Measurements from ENCODE around the gene ELAVL2. TPM values are rescaled to one million over a fixed set of nuclear protein-coding genes. Genes with fewer than 3 reads are reported as not detected.

The ELAVL2 gene
- polyA plus RNA-seq, 4 donors: 2.9 to 4.6 (median 3.5) TPM

DNA sequence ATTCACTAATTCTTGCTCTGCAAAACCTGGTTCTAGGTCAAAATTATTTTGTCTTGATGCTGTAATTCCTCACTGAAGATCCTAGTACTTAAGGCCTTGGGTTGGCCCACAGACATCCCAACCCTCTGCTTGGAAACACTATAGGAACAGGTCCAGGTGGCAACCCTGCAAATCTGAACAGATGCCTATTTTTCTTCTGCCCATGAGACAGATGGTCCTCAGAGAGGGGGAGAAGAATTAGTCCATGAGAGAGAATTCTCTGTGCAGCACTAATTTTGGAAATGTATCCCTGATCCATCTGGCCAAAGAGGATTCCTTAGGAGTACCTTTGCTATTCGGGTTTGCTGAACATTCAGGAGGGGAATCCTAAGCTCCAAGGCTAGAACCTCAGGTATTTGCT, 156.3 kb downstream of the ELAVL2 start:
- DNase-seq (ENCODE audit: low read depth in 4 of 4, low spot score in 3 of 4): no peak

- DNase-seq (ENCODE audit: low read depth in 4 of 4, low spot score in 3 of 4): no peak
Measured at GRCh38 chr9:23665635-23666034, 160.4 kb downstream of the ELAVL2 start.

GRCh38 chr9:23665051-23665450, 161.0 kb downstream of the ELAVL2 start:
- no peak for DNase-seq (ENCODE audit: low read depth in 4 of 4, low spot score in 3 of 4)

- no peak for DNase-seq (ENCODE audit: low read depth in 4 of 4, low spot score in 3 of 4)
Measured at GRCh38 chr9:23663946-23664345, 162.1 kb downstream of the ELAVL2 start.

GRCh38 chr9:23663536-23663935, 162.5 kb downstream of the ELAVL2 start:
- no peak for DNase-seq (ENCODE audit: low read depth in 4 of 4, low spot score in 3 of 4)

DNA sequence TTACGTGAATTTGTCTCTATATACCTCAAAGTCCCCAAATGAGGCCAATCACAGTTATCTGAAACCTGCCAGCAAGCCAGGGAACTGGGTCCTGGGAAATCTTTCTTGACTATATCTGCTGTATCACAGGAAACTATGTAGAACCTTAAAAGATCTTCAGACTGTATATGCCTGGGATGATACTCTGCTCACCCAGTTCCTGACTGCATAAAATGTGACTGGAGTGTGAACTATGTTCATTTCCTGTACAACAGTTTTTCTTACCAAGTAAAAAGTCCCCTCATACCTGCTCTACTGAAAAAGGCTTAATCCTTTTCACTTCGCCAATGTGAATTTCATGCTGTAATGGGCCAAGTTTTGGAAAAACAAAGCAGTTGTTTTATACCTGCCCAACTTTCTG, 162.9 kb downstream of the ELAVL2 start:
- no peak for DNase-seq (ENCODE audit: low read depth in 4 of 4, low spot score in 3 of 4)

DNA sequence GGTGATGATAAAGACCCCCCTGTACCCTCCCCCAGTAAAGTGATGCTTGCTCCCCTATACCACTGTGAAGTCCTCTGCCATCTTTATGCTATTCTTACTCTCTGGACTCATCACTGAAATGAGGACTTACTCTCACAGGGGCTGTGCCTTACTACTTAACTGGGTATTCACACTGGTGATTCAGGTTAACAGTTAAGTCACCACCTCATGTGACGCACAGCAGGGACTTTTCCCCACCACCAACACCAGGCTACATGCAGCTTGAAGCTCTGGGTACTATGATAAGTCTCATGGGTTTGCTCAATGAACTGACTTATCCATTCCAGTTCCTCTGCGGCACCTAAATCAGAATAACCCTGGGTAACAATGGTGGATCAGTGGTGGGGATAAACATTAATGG, 163.7 kb downstream of the ELAVL2 start:
- no peak for DNase-seq (ENCODE audit: low read depth in 4 of 4, low spot score in 3 of 4)

DNA sequence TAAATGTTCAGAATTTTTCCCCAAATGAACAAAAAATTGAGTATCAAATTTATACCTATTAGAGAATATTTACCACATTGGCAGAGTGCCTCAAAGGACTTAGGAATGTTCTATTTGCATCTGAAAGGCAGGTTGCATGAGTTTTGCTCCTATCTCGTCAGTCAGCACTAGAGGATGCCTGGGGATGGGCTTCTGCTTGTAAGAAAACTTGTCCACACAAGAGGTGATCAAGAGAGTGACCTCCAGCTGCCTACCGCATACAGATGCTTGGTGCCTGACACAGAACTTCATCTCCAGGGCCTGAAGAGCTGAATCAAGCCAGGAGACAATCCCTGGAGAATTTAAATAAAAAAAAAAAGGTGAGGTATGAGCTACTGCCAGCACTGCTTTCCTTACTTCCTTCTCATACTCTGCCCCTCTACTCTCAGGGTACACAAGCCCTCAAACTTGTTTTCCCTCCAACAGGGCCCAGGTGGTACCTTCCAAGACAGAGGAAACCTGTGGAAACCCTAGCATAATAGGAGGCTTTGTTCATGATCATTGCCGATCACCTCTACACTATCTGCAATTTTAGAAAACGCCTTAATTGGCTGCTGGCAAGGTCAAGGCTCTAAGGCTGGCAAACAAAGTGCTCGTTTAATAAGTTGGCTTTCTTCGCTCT, 166.6 kb downstream of the ELAVL2 start:
- no peak for DNase-seq (ENCODE audit: low read depth in 4 of 4, low spot score in 3 of 4)

- DNase-seq (ENCODE audit: low read depth in 4 of 4, low spot score in 3 of 4): no peak
Measured at GRCh38 chr9:23658376-23659258, 167.4 kb downstream of the ELAVL2 start.

- DNase-seq (ENCODE audit: low read depth in 4 of 4, low spot score in 3 of 4): no peak
Measured at GRCh38 chr9:23651051-23651450, 175.0 kb downstream of the ELAVL2 start.

DNA sequence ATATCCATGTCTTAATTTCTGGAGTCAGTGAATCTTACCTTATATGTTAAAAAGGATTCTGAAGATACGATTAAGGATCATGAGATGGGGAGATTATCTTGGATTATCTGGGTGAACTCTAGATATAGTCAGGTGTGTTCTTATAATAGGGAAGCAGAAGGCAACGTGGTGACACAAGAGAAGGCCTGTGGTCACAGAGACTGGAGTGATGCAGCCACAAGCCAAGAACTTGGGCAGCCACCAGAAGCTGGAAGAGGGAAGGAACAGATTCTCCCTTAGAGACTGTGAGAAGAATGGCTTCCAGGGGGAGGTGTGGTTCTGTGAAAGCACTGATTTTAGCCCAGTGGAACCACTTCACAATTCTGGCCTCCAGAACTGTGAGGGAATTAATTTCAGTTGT, 177.4 kb downstream of the ELAVL2 start:
- DNase-seq (ENCODE audit: low read depth in 4 of 4, low spot score in 3 of 4): no peak

DNA sequence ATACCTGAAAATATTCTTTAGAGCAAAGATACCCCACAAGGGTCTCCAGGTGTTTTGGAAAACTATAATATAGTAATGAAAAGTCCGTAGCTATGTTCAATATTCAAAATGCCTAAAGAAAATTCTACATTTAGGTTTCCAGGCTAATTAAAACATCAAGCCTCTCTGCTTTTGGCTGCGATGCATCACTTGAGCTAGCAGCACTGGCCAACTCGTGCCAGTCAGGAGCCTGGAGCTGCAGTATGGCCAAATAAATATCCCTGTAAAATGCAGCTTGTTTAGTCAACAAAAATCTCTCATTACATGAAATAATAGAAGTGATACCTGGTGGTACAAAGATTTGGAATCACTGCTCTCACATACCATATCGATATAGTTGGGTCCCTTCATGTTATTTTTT, 181.1 kb downstream of the ELAVL2 start:
- DNase-seq (ENCODE audit: low read depth in 4 of 4, low spot score in 3 of 4): no peak

DNA sequence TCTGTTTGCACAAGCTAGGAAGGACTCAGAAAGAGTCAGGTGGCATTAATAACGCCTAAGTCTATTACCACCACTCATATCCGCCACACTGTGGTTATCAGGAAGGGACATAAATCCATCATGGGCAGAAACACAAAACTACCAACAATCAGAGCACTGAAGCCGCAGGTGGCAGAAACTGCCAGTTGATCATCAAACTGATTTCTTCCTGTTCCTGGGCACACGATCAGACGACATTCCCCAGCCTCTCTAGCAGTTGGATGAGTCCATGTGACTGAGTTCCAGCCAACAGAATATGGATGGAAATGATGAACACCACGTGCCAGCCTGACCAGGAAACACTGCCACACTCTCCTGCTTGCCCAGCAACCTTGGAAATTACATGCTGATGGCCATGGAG, 181.7 kb downstream of the ELAVL2 start:
- DNase-seq (ENCODE audit: low read depth in 4 of 4, low spot score in 3 of 4): no peak

DNA sequence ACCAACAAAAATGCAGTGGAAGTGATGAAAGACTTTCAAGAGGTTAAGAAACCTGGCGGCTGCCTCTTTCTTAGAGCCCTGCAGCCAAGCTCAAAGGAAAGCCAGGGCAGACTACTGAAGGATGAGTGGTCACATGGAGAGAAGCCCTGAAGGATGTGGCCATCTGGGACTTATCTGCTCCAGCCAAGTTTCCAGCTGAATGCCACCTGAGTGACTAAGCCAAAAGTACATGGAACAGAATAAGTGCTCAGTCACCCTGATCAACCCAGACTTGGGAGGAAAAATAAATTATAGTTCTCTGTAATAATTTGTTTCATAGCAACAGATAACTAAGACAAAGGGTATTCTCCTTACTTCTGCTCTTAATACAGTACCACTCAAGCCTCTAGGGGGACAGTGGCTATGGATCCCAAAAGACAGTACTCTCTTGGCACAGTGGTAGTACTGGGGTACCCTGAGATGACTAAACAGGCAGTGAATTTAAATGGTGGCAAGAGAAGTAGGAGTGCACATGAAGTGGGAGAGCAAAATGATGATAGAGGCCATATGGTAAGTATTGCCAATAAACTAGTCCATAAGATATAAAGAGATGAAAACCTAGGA, 182.3 kb downstream of the ELAVL2 start:
- no peak for DNase-seq (ENCODE audit: low read depth in 4 of 4, low spot score in 3 of 4)

Measured in right renal pelvis (tissue), 4 donors.